NCI-H1048 (cell line): ENCODE results near the gene RET.

Source experiments
- DNase-seq: peaks from one replicate; lab custom pipeline; 2025; lab: John Stamatoyannopoulos, UW

RET gene

DNA sequence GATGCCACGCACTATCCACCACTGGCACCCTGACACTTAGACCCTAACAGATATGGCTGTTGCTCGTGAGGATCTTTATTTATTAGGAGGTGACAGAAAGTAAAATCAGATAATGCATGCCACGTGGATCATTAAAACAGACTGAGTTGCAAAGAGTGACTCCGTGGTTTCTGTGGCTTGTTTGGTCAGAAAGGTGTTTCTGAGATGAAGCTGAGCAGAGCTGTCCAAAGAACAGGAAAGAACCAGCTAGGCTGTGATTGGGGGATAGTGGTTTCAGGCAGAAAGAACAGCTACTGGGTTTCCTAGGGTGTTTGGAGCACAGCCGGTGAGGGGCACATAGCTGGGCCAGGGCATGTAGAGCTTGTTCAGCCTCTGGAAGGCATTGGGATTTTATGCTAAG lies 95.8 kb downstream of the RET start:
- no peak for DNase-seq

DNA sequence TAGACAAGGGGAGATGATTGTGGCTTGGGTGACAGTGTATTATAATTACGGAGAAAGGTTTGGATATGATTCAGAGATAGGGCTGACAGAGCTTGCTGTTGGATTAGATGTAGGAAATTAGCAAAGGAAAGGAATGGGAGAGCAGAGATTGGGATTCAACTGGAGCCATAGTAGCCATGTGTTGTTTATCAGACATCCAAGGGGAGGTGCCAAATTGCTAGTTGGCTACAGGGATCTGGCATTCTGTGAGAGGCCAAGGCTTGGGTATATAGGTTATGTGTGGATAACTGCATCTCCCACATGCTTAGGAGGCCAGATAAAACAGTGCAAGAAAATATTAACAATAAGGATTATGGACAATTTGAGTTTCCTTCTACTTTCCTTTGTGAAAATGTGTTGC lies 96.3 kb downstream of the RET start:
- DNase-seq = no peak

DNA sequence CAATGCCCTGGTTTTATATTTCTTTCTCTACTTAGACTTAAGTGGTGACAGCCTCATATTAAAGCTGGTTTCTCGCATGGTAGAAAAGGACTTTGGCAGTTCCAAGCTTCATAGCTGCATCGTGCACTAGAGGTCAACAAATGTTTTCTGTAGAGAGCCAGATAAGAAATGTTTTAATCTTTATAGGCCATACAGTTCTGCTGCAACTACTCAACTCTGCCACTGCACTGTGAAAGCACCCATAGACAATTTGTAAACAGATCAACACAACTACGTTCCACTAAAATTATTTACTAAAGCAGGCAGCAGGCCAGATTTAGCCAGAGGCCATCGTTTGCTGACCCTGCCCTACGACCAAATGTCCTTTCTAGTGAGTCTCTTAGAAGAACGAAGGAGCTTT lies 98.1 kb downstream of the RET start:
- DNase-seq = no peak

DNA sequence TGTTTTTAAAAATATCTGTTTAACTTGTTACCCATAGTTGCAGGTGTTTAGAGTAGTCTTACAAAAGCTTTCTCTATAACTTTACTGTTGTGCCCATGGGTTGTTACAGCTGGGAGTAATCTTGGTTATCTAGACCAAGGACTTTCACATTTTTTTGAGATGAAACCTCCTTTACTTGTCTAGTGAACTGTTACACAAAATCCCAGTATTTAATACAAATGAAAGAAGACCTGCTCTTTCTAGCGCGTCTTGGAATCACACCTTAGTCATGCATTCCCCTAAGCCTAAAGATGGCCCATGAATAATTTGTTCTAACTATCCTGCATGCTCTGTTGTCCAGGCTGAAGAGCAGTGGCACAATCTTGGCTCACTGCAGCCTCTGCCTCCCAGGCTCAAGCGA lies 99.4 kb downstream of the RET start:
- DNase-seq = no peak

DNA sequence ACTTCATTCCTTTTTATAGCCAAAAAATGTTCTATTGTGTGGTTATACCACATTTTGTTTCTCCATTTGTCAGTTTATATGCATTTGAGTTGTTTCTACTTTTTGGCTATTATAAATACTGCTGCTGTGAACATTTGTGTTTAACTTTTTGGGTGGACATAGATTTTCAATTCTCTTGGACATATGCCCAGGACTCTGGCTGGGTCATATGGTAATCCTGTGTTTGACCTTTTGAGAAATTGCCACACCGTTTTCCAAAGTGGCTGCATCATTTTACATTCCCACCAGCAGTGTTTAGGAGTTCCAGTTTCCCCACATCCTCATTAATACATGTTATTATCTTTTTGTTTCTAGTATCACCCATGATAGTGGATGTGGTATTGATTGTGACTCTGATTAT lies 100.7 kb downstream of the RET start:
- DNase-seq = no peak
